ENCODE results near the gene ETHE1. TPM values are rescaled to one million over a fixed set of nuclear protein-coding genes. Genes with fewer than 3 reads are reported as not detected.

The ETHE1 gene
- total and polyA plus RNA-seq, 2 donors (not counting 1 experiment from before 2014, with no cell fraction given): 16.0 to 39.4 TPM

DNA sequence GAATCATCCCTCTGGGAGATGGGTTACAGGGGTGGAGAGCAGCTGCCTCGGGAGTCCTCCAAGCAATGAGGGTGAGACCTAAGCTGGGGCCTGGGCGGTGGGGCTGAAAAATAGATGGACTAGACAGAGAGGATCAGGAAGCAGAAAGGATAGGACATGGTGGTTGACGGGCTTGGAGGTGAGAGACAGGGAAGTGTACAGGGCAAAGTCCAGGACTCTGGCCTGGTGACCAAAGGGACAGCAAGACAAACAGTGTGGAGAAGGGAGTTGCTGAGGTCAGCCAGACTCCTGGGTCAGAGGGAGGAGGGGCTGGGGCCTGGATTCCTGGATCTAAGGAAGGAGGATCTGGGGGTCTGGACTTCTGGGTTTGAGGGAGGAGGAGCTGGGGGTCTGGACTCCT is 28.0 kb downstream of the ETHE1 start:
- H3K4me2 ChIP-seq (replicated peaks; ENCODE audit: low read depth, low read length, poor library complexity, severe bottlenecking): no peak overlapping the region
- H3K4me1 ChIP-seq (ENCODE audit: control insufficient read depth in 2 of 2, insufficient read depth in 2 of 2, low read length in 2 of 2): peaks cover 6 to 13% of the 10 kb centered on the region in 2 donors
- POLR2A ChIA-PET: no interaction called here
- WGBS (ENCODE audit: insufficient coverage): 93% methylated on average over 3 of the region's 3 CpGs
- no peak overlapping the region for H3K4me3 ChIP-seq (ENCODE audit: control extremely low read depth in 1 of 5, extremely low read depth in 1 of 5, insufficient read depth in 1 of 5, low read depth in 2 of 5, low read length in 4 of 5)
- H3K27me3 ChIP-seq (replicated peaks in 1 of 4; ENCODE audit: control extremely low read depth in 1 of 4, control insufficient read depth in 3 of 4, insufficient read depth in 4 of 4, low read length in 3 of 4): no peaks in the 10 kb centered on the region
- no peaks in the 10 kb centered on the region for H3K79me2 ChIP-seq (ENCODE audit: control insufficient read depth, insufficient read depth, low read length)
- H3K4me1 Mint-ChIP-seq: peaks cover 15% of the 10 kb centered on the region
- H3K27me3 Mint-ChIP-seq: no peaks in the 10 kb centered on the region
- no peak for DNase-seq
- intact Hi-C loops (cut with micrococcal nuclease): no loop called here
- H3K36me3 ChIP-seq (replicated peaks in 1 of 2; ENCODE audit: control extremely low read depth in 1 of 2, control insufficient read depth in 1 of 2, extremely low read depth in 1 of 2, insufficient read depth in 2 of 2, low read length in 1 of 2): peaks cover 0 to 21% of the 10 kb centered on the region in 2 experiments
- no peak overlapping the region for H3K27ac Mint-ChIP-seq
- H3K4me3 Mint-ChIP-seq: no peak overlapping the region
- H3K9me3 Mint-ChIP-seq (ENCODE audit: insufficient read depth): no peaks in the 10 kb centered on the region
- no peaks in the 10 kb centered on the region for H4K20me1 ChIP-seq (ENCODE audit: control insufficient read depth, insufficient read depth, low read length, poor library complexity, severe bottlenecking)
- no peak for TF ChIP-seq EZH2 (IDR thresholded peaks at IDR 0.05; ENCODE audit: borderline replicate concordance, insufficient read depth, low read depth, low read length, poor library complexity, severe bottlenecking)
- no peak for TF ChIP-seq CTCF (IDR thresholded peaks at IDR 0.05)
- no peak overlapping the region for H3K27ac ChIP-seq (ENCODE audit: low read length in 2 of 2)
- CTCF ChIA-PET: interaction anchor here (2.0 kb wide), 1 partner anchor 52 kb away, joined by 7 read pairs; no protein-coding TSS in a partner anchor
- H3K9me3 ChIP-seq (ENCODE audit: control extremely low read depth in 1 of 3, control insufficient read depth in 2 of 3, insufficient read depth in 1 of 3, low read length in 2 of 3): no peaks in the 10 kb centered on the region
- H3K9ac ChIP-seq (ENCODE audit: low read length): no peak overlapping the region
- H2AFZ ChIP-seq (ENCODE audit: insufficient read depth, low read depth, low read length, poor library complexity, severe bottlenecking): no peak overlapping the region
- no peak for ATAC-seq (ENCODE audit: low read depth)

GRCh38 chr19:43498233-43498842 is 28.7 kb downstream of the ETHE1 start:
- Histone ChIP-seq H3K27ac (ENCODE audit: low read length in 2 of 2) (no peak overlapping the region), H3K9me3 (ENCODE audit: control extremely low read depth in 1 of 3, control insufficient read depth in 2 of 3, insufficient read depth in 1 of 3, low read length in 2 of 3) (no peaks in the 10 kb centered on the region), H2AFZ (ENCODE audit: insufficient read depth, low read depth, low read length, poor library complexity, severe bottlenecking) (no peak overlapping the region), H3K36me3 (replicated peaks in 1 of 2; ENCODE audit: control extremely low read depth in 1 of 2, control insufficient read depth in 1 of 2, extremely low read depth in 1 of 2, insufficient read depth in 2 of 2, low read length in 1 of 2) (peaks cover 0 to 21% of the 10 kb centered on the region in 2 experiments), H3K27me3 (replicated peaks in 1 of 4; ENCODE audit: control extremely low read depth in 1 of 4, control insufficient read depth in 3 of 4, insufficient read depth in 4 of 4, low read length in 3 of 4) (no peaks in the 10 kb centered on the region), H4K20me1 (ENCODE audit: control insufficient read depth, insufficient read depth, low read length, poor library complexity, severe bottlenecking) (no peaks in the 10 kb centered on the region), H3K79me2 (ENCODE audit: control insufficient read depth, insufficient read depth, low read length) (no peaks in the 10 kb centered on the region), H3K4me1 (ENCODE audit: control insufficient read depth in 2 of 2, insufficient read depth in 2 of 2, low read length in 2 of 2) (peaks cover 5 to 9% of the 10 kb centered on the region in 2 donors), H3K4me3 (ENCODE audit: control extremely low read depth in 1 of 5, extremely low read depth in 1 of 5, insufficient read depth in 1 of 5, low read depth in 2 of 5, low read length in 4 of 5) (no peak overlapping the region), H3K9ac (ENCODE audit: low read length) (no peak overlapping the region), H3K4me2 (replicated peaks; ENCODE audit: low read depth, low read length, poor library complexity, severe bottlenecking) (no peak overlapping the region)
- TF ChIP-seq CTCF (IDR thresholded peaks at IDR 0.05): no peak
- TF ChIP-seq EZH2 (IDR thresholded peaks at IDR 0.05; ENCODE audit: borderline replicate concordance, insufficient read depth, low read depth, low read length, poor library complexity, severe bottlenecking): no peak
- ATAC-seq (ENCODE audit: low read depth) (no peak), DNase-seq (no peak)
- intact Hi-C loops (cut with micrococcal nuclease): no loop called here
- ChIA-PET POLR2A (no interaction called here), CTCF (interaction anchor here (0.7 to 2.0 kb wide), 2 partner anchors 51 to 329 kb away, joined by 4 to 7 read pairs; partner anchors contain the start of gene ZNF283)
- no peak overlapping the region for H3K4me3 Mint-ChIP-seq
- no peaks in the 10 kb centered on the region for H3K9me3 Mint-ChIP-seq (ENCODE audit: insufficient read depth)
- whole genome bisulfite sequencing (ENCODE audit: insufficient coverage): 95% methylated on average over 4 of the region's 5 CpGs
- H3K27ac Mint-ChIP-seq: no peak overlapping the region
- no peaks in the 10 kb centered on the region for H3K27me3 Mint-ChIP-seq
- peaks cover 9% of the 10 kb centered on the region for H3K4me1 Mint-ChIP-seq

Measured in B cell (primary cell).